HEK293 (cell line): ENCODE measurements around the gene ATP8A2.

Source experiments
- CTCF ChIA-PET: fragments of 350-600 bp; formaldehyde crosslinking; extraction: SDS; loops from one replicate; lab custom pipeline; 2021; ENCODE audit warnings: antibody characterized with exemption; lab: Yijun Ruan, JAX
- POLR2A ChIA-PET: fragments of 300-600 bp; formaldehyde crosslinking; extraction: SDS; loops from one replicate; lab custom pipeline; 2020; ENCODE audit warnings: antibody characterized with exemption, inconsistent platforms; lab: Yijun Ruan, JAX
- H3K27ac ChIP-seq: fragments of 200-500 bp; sonication (Bioruptor generic); 2 replicates; pipeline ENCODE4 v1.5.1; 2014; ENCODE audit warnings: low read depth, low read length, control low read depth, inconsistent platforms; ENCODE audit errors: extremely low read depth
- H3K36me3 ChIP-seq, 2 experiments: fragments of 200-500 bp in 1 of 2; sonication (Bioruptor generic) in 1 of 2; 1 replicate in 1 of 2; 2 replicates in 1 of 2; pipeline ENCODE4 v1.5.1; 2014 to 2017; ENCODE audit warnings: inconsistent platforms in 2 of 2, low read length in 2 of 2; ENCODE audit not compliant: control insufficient read depth in 2 of 2, insufficient read depth in 1 of 2
- H3K4me1 ChIP-seq: fragments of 200-500 bp; sonication (Bioruptor generic); 2 replicates; pipeline ENCODE4 v1.5.1; 2014; ENCODE audit warnings: mild to moderate bottlenecking, low read length, inconsistent platforms; ENCODE audit not compliant: control insufficient read depth, insufficient read depth
- H3K4me3 ChIP-seq: 2 replicates; pipeline ENCODE4 v1.5.1; 2011; ENCODE audit warnings: low read depth, mild to moderate bottlenecking, control low read depth, low read length, moderate library complexity
- H3K9me3 ChIP-seq: fragments of 200-500 bp; sonication (Bioruptor generic); 2 replicates; pipeline ENCODE4 v1.5.1; 2014; ENCODE audit warnings: low read depth, low read length, inconsistent platforms; ENCODE audit not compliant: control insufficient read depth, insufficient read depth
- HIC1 ChIP-seq: fragments of 450-650 bp; formaldehyde crosslinking; IDR thresholded peaks from 2 replicates; pipeline ENCODE4 v1.5.1; 2016; ENCODE audit warnings: missing biosample characterization, missing genetic modification characterization
- KLF16 ChIP-seq: fragments of 450-650 bp; formaldehyde crosslinking; IDR thresholded peaks from 2 replicates; pipeline ENCODE4 v1.5.1; 2017; ENCODE audit warnings: missing biosample characterization, missing genetic modification characterization
- PRDM1 ChIP-seq: fragments of 450-650 bp; formaldehyde crosslinking; IDR thresholded peaks from 2 replicates; pipeline ENCODE4; 2016; ENCODE audit warnings: missing biosample characterization, missing genetic modification characterization
- SALL2 ChIP-seq: fragments of 450-650 bp; formaldehyde crosslinking; IDR thresholded peaks from 2 replicates; pipeline ENCODE4 v1.5.0; 2017; ENCODE audit warnings: missing biosample characterization, mild to moderate bottlenecking, missing genetic modification characterization, borderline replicate concordance
- ZFHX2 ChIP-seq: fragments of 450-650 bp; formaldehyde crosslinking; conservative IDR thresholded peaks from 2 replicates; pipeline ENCODE4 v1.5.1; 2016; ENCODE audit warnings: missing biosample characterization, missing genetic modification characterization
- ZNF133 ChIP-seq: fragments of 450-650 bp; formaldehyde crosslinking; IDR thresholded peaks from 2 replicates; pipeline ENCODE4 v1.5.1; 2016; ENCODE audit warnings: missing biosample characterization, missing genetic modification characterization
- ZNF169 ChIP-seq: fragments of 450-650 bp; formaldehyde crosslinking; IDR thresholded peaks from 2 replicates; pipeline ENCODE4 v1.5.1; 2016; ENCODE audit warnings: missing biosample characterization, missing genetic modification characterization
- ZNF2 ChIP-seq: fragments of 450-650 bp; formaldehyde crosslinking; IDR thresholded peaks from 2 replicates; pipeline ENCODE4 v1.5.1; 2016; ENCODE audit warnings: missing biosample characterization, missing genetic modification characterization
- ZNF324 ChIP-seq: fragments of 450-650 bp; formaldehyde crosslinking; IDR thresholded peaks from 2 replicates; pipeline ENCODE4 v1.5.1; 2016; ENCODE audit warnings: missing biosample characterization, missing genetic modification characterization
- ZNF426 ChIP-seq: fragments of 450-650 bp; formaldehyde crosslinking; IDR thresholded peaks from 2 replicates; pipeline ENCODE4 v1.5.1; 2017; ENCODE audit warnings: missing biosample characterization, missing genetic modification characterization, mild to moderate bottlenecking, inconsistent platforms, moderate library complexity
- ZNF48 ChIP-seq: fragments of 450-650 bp; formaldehyde crosslinking; IDR thresholded peaks from 2 replicates; pipeline ENCODE4 v1.5.1; 2016; ENCODE audit warnings: missing biosample characterization, missing genetic modification characterization
- ZNF501 ChIP-seq: fragments of 450-650 bp; formaldehyde crosslinking; IDR thresholded peaks from 2 replicates; pipeline ENCODE4 v1.5.1; 2016; ENCODE audit warnings: missing biosample characterization, missing genetic modification characterization
- ZNF548 ChIP-seq: fragments of 450-650 bp; formaldehyde crosslinking; IDR thresholded peaks from 2 replicates; pipeline ENCODE4 v1.5.1; 2016; ENCODE audit warnings: missing biosample characterization, missing genetic modification characterization
- ZNF664 ChIP-seq: fragments of 450-650 bp; formaldehyde crosslinking; IDR thresholded peaks from 2 replicates; pipeline ENCODE4 v1.5.1; 2016; ENCODE audit warnings: missing biosample characterization, missing genetic modification characterization
- ZNF670 ChIP-seq: fragments of 450-650 bp; formaldehyde crosslinking; IDR thresholded peaks from 2 replicates; pipeline ENCODE4 v1.5.1; 2016; ENCODE audit warnings: missing biosample characterization, missing genetic modification characterization, low read depth
- ZNF843 ChIP-seq: fragments of 450-650 bp; formaldehyde crosslinking; IDR thresholded peaks from 2 replicates; pipeline ENCODE4 v1.5.1; 2016; ENCODE audit warnings: missing biosample characterization, missing genetic modification characterization
- TF ChIP-seq, protein P1 (sequence below): fragments of 450-650 bp; formaldehyde crosslinking; IDR thresholded peaks from 2 replicates; pipeline ENCODE4 v1.5.1; 2016; ENCODE audit warnings: missing biosample characterization, missing genetic modification characterization, borderline replicate concordance
- TF ChIP-seq, protein P2 (sequence below): fragments of 450-650 bp; formaldehyde crosslinking; IDR thresholded peaks from 2 replicates; pipeline ENCODE4 v1.5.1; 2017; ENCODE audit warnings: missing biosample characterization, missing genetic modification characterization
- TF ChIP-seq, protein P3 (sequence below): fragments of 450-650 bp; formaldehyde crosslinking; optimal IDR thresholded peaks from 2 replicates; pipeline ENCODE3; 2016; ENCODE audit warnings: missing biosample characterization, mild to moderate bottlenecking, missing genetic modification characterization
- TF ChIP-seq, protein P4 (sequence below): fragments of 450-650 bp; formaldehyde crosslinking; IDR thresholded peaks from 2 replicates; pipeline ENCODE4 v1.5.1; 2016; ENCODE audit warnings: missing biosample characterization, missing genetic modification characterization

ATP8A2 gene

GRCh38 chr13:25727810-25728209 is 356.0 kb downstream of the ATP8A2 start:
- Histone ChIP-seq H3K27ac (no peak overlapping the region), H3K9me3 (no peaks in the 10 kb centered on the region), H3K4me1 (peaks cover 7% of the 10 kb centered on the region; the same call in 1 of the 2 replicates), H3K36me3 (no peaks in the 10 kb centered on the region), H3K4me3 (no peak overlapping the region)
- TF ChIP-seq ZNF501 (tag by site-specific recombination) (no peak), ZNF48 (tag by site-specific recombination) (no peak), HIC1 (tag by site-specific recombination) (no peak), ZNF664 (tag by site-specific recombination) (no peak), ZNF426 (no peak), PRDM1 (tag by site-specific recombination) (no peak), ZNF2 (tag by site-specific recombination) (no peak), ZFHX2 (tag by site-specific recombination) (no peak), ZNF843 (tag by site-specific recombination) (no peak), SALL2 (tag by site-specific recombination) (no peak), ZNF169 (tag by site-specific recombination) (no peak), ZNF548 (tag by site-specific recombination) (no peak), ZNF133 (tag by site-specific recombination) (no peak), ZNF670 (no peak), KLF16 (tag by site-specific recombination) (no peak), ZNF324 (no peak)
- TF ChIP-seq, protein P1, sequence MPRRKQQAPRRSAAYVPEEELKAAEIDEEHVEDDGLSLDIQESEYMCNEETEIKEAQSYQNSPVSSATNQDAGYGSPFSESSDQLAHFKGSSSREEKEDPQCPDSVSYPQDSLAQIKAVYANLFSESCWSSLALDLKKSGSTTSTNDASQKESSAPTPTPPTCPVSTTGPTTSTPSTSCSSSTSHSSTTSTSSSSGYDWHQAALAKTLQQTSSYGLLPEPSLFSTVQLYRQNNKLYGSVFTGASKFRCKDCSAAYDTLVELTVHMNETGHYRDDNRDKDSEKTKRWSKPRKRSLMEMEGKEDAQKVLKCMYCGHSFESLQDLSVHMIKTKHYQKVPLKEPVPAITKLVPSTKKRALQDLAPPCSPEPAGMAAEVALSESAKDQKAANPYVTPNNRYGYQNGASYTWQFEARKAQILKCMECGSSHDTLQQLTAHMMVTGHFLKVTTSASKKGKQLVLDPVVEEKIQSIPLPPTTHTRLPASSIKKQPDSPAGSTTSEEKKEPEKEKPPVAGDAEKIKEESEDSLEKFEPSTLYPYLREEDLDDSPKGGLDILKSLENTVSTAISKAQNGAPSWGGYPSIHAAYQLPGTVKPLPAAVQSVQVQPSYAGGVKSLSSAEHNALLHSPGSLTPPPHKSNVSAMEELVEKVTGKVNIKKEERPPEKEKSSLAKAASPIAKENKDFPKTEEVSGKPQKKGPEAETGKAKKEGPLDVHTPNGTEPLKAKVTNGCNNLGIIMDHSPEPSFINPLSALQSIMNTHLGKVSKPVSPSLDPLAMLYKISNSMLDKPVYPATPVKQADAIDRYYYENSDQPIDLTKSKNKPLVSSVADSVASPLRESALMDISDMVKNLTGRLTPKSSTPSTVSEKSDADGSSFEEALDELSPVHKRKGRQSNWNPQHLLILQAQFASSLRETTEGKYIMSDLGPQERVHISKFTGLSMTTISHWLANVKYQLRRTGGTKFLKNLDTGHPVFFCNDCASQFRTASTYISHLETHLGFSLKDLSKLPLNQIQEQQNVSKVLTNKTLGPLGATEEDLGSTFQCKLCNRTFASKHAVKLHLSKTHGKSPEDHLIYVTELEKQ (tag by site-specific recombination), result no peak
- TF ChIP-seq, protein P2, sequence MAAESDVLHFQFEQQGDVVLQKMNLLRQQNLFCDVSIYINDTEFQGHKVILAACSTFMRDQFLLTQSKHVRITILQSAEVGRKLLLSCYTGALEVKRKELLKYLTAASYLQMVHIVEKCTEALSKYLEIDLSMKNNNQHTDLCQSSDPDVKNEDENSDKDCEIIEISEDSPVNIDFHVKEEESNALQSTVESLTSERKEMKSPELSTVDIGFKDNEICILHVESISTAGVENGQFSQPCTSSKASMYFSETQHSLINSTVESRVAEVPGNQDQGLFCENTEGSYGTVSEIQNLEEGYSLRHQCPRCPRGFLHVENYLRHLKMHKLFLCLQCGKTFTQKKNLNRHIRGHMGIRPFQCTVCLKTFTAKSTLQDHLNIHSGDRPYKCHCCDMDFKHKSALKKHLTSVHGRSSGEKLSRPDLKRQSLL (tag by site-specific recombination), result no peak
- TF ChIP-seq, protein P3, sequence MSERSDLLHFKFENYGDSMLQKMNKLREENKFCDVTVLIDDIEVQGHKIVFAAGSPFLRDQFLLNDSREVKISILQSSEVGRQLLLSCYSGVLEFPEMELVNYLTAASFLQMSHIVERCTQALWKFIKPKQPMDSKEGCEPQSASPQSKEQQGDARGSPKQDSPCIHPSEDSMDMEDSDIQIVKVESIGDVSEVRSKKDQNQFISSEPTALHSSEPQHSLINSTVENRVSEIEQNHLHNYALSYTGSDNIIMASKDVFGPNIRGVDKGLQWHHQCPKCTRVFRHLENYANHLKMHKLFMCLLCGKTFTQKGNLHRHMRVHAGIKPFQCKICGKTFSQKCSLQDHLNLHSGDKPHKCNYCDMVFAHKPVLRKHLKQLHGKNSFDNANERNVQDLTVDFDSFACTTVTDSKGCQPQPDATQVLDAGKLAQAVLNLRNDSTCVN, result no peak
- TF ChIP-seq, protein P4, sequence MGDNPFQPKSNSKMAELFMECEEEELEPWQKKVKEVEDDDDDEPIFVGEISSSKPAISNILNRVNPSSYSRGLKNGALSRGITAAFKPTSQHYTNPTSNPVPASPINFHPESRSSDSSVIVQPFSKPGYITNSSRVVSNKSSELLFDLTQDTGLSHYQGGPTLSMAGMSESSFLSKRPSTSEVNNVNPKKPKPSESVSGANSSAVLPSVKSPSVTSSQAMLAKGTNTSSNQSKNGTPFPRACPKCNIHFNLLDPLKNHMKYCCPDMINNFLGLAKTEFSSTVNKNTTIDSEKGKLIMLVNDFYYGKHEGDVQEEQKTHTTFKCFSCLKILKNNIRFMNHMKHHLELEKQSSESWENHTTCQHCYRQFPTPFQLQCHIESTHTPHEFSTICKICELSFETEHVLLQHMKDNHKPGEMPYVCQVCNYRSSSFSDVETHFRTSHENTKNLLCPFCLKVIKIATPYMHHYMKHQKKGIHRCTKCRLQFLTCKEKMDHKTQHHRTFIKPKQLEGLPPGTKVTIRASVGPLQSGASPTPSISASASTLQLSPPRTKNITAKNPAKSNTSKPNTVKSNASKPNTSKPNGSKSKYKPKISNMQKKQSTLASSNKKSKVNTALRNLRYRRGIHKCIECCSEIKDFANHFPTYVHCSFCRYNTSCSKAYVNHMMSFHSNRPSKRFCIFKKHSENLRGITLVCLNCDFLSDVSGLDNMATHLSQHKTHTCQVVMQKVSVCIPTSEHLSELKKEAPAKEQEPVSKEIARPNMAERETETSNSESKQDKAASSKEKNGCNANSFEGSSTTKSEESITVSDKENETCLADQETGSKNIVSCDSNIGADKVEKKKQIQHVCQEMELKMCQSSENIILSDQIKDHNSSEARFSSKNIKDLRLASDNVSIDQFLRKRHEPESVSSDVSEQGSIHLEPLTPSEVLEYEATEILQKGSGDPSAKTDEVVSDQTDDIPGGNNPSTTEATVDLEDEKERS, result no peak
- ChIA-PET CTCF (no interaction called here), POLR2A (no interaction called here)
